GM13976 (cell line): ENCODE results near the gene CLEC4E.

Source experiments
- DNase-seq: peaks from one replicate; pipeline ENCODE4 v3.0.0; 2012; ENCODE audit warnings: low spot score
- CTCF ChIP-seq: IDR thresholded peaks from 2 replicates; pipeline ENCODE4 v1.5.1; 2012; ENCODE audit warnings: borderline replicate concordance, mild to moderate bottlenecking; ENCODE audit not compliant: insufficient read depth; ENCODE audit errors: extremely low read depth, missing control alignments, control extremely low read depth
- in situ Hi-C: fragments of 300-500 bp; cut with MboI; formaldehyde crosslinking; loops from one replicate; pipeline ENCODE4 v1.12.0; 2022; ENCODE audit warnings: low sequenced_read_pairs, mixed read lengths, inconsistent platforms; ENCODE audit not compliant: unreplicated experiment

The CLEC4E gene

DNA sequence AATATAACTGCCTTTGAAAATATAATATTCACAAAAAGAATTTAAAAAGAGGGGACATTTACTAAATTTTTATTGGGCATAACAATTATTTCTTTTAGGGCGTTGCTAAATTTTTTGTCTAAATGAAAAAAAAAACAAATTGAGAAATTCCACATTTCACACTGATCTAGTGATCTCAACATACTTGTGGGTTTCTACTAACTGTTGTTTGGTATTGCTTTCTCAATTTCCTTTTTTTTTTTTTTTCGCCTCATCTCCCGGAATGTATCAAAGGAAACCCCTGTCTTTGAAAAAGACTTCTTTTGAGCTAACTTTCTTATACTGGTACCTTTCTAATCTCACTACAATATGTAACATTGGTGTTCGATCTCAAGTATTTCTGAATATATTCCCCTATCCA lies 27.4 kb downstream of the CLEC4E start, which contains the start of gene CLEC4D:
TSS of gene CLEC4D (plus strand) at position 248 of the 400 bp plus-strand sequence. CDS start 230 bp downstream, outside the sequence.
- no peak for TF ChIP-seq CTCF
- DNase-seq, result no peak
- in situ Hi-C loops, result no loop called here

GRCh38 chr12:8508910-8509841 lies 31.5 kb downstream of the CLEC4E start:
- no peak for DNase-seq
- in situ Hi-C loops, result no loop called here
- TF ChIP-seq CTCF, result no peak

DNA sequence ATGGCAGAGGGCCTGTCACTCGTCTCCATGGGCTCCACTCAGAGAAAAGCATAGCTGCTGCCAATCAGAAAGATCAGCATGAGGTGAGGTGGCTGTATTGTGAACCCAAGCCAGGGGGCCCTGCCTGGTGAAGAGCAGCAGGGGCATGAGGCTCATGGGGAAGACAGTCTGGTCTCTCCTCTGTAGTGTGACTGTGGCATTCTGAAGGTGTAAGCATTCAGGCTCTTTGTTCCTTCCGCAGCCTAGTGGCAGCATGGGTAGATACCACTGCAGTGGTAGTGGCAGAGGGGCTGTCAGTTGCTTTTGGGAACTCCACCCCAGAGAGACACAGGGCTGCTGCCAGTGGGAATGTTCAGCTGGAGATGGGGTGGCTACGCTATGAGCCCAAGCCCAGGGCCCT lies 32.5 kb downstream of the CLEC4E start:
- no peak for TF ChIP-seq CTCF
- in situ Hi-C loops, result no loop called here
- no peak for DNase-seq

DNA sequence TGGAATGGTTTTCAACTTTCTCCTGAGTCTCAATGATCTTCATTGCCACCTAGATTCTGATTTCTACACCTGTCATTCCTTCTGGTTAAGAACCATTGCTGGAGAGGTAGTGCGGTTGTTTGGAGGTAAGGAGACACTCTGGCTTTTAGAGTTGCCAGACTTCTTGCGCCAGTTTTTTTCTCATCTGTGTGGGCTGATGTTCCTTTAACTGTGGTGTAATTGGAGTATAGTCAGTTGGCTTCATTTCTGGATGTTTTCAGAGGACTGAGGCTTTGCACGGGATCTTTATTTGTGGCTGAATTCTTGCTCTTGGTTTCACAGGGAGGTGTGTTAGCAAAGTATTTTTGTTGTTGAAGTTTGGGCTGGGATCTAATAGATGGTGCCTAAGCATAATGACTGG lies 33.1 kb downstream of the CLEC4E start:
- in situ Hi-C loops, result no loop called here
- TF ChIP-seq CTCF, result no peak
- DNase-seq, result no peak

DNA sequence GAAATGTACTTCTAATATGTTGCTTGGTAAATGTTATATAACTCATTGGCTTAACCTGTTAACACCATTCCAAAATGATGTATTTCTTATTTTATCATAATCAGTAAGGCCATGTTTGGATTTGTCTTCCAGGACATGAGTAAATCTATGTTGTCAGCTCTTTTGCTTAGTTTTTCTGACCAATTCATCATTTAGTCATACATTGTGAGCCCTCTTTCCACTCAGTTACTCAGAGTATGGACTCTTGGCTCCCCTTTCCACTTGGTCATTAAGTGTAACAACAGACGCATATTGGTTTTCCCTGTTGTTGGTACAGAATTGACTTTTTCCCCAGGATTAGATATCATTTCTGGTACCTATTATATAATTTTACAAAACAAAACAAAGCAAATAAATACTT lies 36.4 kb downstream of the CLEC4E start:
- in situ Hi-C loops, result no loop called here
- no peak for DNase-seq

DNA sequence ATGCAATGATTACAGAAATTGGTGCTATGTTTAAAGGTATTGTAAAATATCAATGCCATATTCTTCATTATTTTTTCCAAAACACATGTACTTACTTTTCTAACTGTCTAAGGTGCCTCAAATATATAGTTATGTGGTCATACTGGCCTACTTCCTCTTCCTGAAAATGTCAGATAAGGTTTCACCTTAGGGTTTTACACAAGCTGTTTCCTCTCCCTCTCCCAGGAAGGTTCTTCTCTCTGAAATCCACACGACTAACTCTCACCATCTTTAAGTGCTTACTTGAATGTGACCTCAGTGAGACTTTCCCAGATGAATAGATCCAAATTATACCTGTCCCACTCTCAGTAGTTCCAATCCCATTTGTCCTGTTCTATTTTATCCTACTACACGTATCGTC lies 39.0 kb downstream of the CLEC4E start:
- no peak for DNase-seq
- in situ Hi-C loops, result no loop called here
- TF ChIP-seq CTCF, result no peak

More for the DNA sequence above, 36.4 kb downstream of the CLEC4E start:
- TF ChIP-seq CTCF, result no peak
